Activated T-helper 2 cell treated with anti-CD3 and anti-CD28 coated beads, Interferon-gamma antibody, Interleukin-2, Interleukin-4, amounts not matched to agents 10 μg/mL and 5 μg/mL and 100 μg/mL, durations not matched to agents 14 hours and 24 hours and 36 hours (primary cell): Measurements from ENCODE around the gene ENG. TPM values are rescaled to one million over a fixed set of nuclear protein-coding genes. Genes with fewer than 3 reads are reported as not detected.
A peak's percentile ranks its signal among the peaks of the same experiment; 100 is the strongest.

Source experiments
- DNase-seq: peaks from one replicate; pipeline ENCODE4 v3.0.0; 2021; ENCODE audit warnings: low spot score
- H3K27ac Mint-ChIP-seq: one replicate; pipeline ENCODE4 v1.8.0; 2021; ENCODE audit warnings: mixed read lengths
- H3K27me3 Mint-ChIP-seq: one replicate; pipeline ENCODE4 v1.8.0; 2021; ENCODE audit warnings: low read depth, mixed read lengths
- H3K36me3 Mint-ChIP-seq: one replicate; pipeline ENCODE4 v1.8.0; 2021; ENCODE audit warnings: low read depth, mixed read lengths
- H3K4me1 Mint-ChIP-seq: one replicate; pipeline ENCODE4 v1.8.0; 2021; ENCODE audit warnings: low read depth, mixed read lengths
- H3K4me3 Mint-ChIP-seq: one replicate; pipeline ENCODE4 v1.8.0; 2021; ENCODE audit warnings: low read depth, mild to moderate bottlenecking, moderate library complexity, mixed read lengths
- H3K9me3 Mint-ChIP-seq: one replicate; pipeline ENCODE4 v1.8.0; 2021; ENCODE audit warnings: mixed read lengths
- intact Hi-C: fragments of 100-400 bp; cut with micrococcal nuclease; formaldehyde crosslinking; loops from one replicate; pipeline ENCODE4 v1.15.1; 2023
- total RNA-seq: library from RNA; stranded (reverse); gene quantifications from 2 replicates; pipeline ENCODE4 v1.2.3, GENCODE V29; 2022

ENG gene
- 27.5 and 28.1 TPM in 2 replicates for total RNA-seq

DNA sequence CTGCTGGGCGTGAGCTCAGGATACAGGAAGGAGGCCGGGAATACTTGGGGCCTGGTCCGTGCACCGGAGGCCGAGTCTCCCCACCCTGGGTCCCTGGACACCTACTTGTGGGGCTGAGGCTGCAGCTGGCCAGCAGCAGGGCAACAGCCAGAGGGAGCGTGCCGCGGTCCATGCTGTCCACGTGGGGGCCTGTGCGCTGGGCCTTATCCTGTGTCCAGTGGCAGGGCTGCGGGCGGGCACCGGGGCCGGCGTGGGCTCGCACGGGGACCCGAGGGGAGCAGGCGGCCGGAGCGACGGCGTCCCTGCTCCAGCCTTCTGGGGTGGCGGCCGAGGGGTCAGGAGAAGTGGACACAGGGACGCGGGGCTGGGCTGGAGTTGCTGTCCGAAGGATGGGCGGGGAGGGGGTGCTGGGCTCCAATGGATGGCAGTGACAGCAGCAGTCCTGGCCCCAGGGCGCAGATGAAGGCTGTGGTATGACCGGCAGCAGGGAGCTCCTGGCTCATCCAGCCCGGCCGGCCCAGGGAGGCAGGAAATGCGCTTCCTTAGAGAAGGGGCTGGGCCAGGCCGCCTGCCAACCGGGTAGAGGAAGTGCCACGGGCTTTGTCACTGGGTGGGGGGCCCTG, at the start of gene ENG:
Gene ENG (minus strand): TSS at position 475 of the 623 bp plus-strand sequence. CDS start 303 bp downstream, at position 172.
- H3K36me3 Mint-ChIP-seq, result peaks cover 32% of the 10 kb centered on the region
- peaks cover 9% of the 10 kb centered on the region for H3K9me3 Mint-ChIP-seq
- peak within 1 kb of the TSS; percentile 80 for H3K27ac Mint-ChIP-seq
- DNase-seq, result no peak
- peak within 1 kb of the TSS; percentile 87 for H3K4me3 Mint-ChIP-seq
- peaks cover 14% of the 10 kb centered on the region for H3K4me1 Mint-ChIP-seq
- no peaks in the 10 kb centered on the region for H3K27me3 Mint-ChIP-seq
- intact Hi-C loops, result no loop called here

DNA sequence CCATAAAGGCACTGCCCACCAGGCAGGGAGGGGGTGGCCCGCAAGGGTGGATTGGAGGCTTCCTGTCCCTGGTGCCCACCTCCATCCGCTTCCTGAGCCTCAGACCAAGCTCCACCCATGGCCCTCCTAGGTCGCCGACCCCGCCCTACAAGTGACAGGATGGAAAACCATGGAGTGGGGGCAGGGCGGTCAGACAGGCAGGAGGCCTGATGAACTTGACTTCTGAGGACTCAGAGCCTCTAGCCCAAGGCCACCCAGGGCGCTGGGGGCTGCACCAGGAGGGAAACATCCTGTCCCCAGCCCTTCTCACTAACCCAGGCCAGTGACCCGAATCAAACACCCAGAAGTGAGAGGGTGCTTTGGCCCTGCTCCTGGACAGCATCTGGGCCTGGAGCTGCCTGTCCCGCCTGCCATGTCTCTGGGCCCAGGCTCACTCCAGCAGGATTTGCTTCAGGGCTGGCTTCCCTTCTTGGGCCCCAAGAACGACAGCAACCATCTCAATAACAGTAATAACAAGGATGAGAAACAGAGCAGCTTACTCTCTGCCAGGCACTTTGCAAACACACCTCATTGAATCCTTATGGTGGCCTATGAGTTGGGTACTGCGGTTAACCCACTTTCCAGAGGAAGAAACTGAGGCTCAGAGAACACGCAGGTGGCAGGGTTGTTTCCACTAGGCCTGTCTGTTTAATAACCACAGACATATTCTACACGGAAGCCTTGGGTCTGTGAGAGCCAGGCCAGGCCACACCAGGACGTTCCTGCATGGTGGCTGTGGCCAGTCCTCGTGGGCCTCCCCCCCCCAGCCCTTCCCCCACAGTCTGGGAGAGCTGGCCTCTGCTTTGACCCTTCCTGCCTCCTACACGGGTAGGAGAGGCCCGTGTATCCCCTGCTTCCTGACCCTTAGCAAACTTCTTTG, 49.4 kb upstream of the ENG start:
- H3K4me1 Mint-ChIP-seq, result peaks cover 34% of the 10 kb centered on the region
- peaks cover 18% of the 10 kb centered on the region for H3K36me3 Mint-ChIP-seq

GRCh38 chr9:127899128-127899943, 44.9 kb upstream of the ENG start, which contains the start of gene ST6GALNAC6:
Gene ST6GALNAC6, minus strand, starts transcription at chr9:127899603. Its CDS starts 1,622 bp downstream, at chr9:127897981.
- peak within 1 kb of the TSS; percentile 84 for H3K27ac Mint-ChIP-seq
- peak within 1 kb of the TSS; percentile 88 for H3K4me3 Mint-ChIP-seq
- H3K27me3 Mint-ChIP-seq, result no peaks in the 10 kb centered on the region
- H3K36me3 Mint-ChIP-seq, result peaks cover 52% of the 10 kb centered on the region
- intact Hi-C loops, result no loop called here
- peaks cover 17% of the 10 kb centered on the region for H3K9me3 Mint-ChIP-seq
- peaks cover 23% of the 10 kb centered on the region for H3K4me1 Mint-ChIP-seq
- DNase-seq, result peak; percentile 64

More for the DNA sequence above, 49.4 kb upstream of the ENG start:
- Mint-ChIP-seq H3K4me3 (peak overlapping the region; percentile 88), H3K9me3 (no peaks in the 10 kb centered on the region), H3K27me3 (no peaks in the 10 kb centered on the region), H3K27ac (peak overlapping the region; percentile 99)
- intact Hi-C loops, result loop anchor here (2.0 kb wide), 1 partner anchor 15 kb away; no protein-coding TSS in a partner anchor
- peak; percentile 83 for DNase-seq

GRCh38 chr9:127898433-127899127, 44.1 kb upstream of the ENG start:
- Mint-ChIP-seq H3K27me3 (no peaks in the 10 kb centered on the region), H3K36me3 (peaks cover 55% of the 10 kb centered on the region), H3K4me3 (peak overlapping the region; percentile 88), H3K4me1 (peaks cover 18% of the 10 kb centered on the region), H3K9me3 (peaks cover 24% of the 10 kb centered on the region), H3K27ac (peak overlapping the region; percentile 83)
- no peak for DNase-seq
- intact Hi-C loops, result no loop called here

- intact Hi-C loops, result no loop called here
- H3K36me3 Mint-ChIP-seq, result peaks cover 66% of the 10 kb centered on the region
- H3K4me3 Mint-ChIP-seq, result no peak overlapping the region
- DNase-seq, result no peak
- peaks cover 20% of the 10 kb centered on the region for H3K4me1 Mint-ChIP-seq
- peaks cover 35% of the 10 kb centered on the region for H3K9me3 Mint-ChIP-seq
- H3K27ac Mint-ChIP-seq, result no peak overlapping the region
- H3K27me3 Mint-ChIP-seq, result no peaks in the 10 kb centered on the region
Observed at GRCh38 chr9:127897193-127897692, 42.8 kb upstream of the ENG start.

DNA sequence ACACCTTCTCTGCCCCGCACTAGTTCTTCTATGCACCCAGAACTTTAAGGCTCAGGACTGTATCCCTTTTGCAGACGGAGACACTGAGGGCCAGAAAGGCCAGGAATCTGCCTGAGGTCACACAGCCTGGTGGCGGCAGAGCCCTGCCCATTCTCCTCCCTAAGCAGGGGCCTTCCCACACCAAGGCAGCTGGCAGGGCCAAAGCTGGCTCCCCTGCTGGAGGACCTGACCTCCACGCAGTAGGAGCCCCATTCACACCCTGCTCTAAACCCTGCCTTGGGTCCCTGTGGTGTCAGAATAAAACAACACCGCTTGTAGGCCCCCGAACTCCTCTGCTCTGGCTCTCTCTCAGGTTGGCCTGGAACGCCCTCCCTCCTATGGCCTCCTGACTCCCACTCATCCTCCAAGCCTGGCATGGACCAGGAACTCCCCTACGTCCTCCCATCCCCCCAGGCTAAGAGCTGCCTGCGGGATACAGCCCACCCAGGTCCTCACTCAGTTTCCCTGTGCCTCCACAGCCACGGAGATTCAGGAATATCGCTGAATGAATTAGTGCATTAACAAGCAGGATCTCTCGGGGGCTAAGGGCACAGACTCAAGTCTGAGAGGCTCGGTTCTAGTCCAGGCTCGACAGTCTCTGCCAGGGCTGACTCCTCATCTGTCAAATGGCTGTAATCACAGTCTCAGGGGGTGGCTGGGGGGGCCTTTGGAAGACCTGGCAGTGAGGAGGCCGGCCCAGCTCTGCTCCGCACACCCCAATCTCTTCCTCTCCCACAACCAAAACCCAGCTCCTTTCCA, 42.1 kb upstream of the ENG start:
- peaks cover 37% of the 10 kb centered on the region for H3K9me3 Mint-ChIP-seq
- no peak for DNase-seq
- H3K36me3 Mint-ChIP-seq, result peaks cover 71% of the 10 kb centered on the region
- H3K27me3 Mint-ChIP-seq, result no peaks in the 10 kb centered on the region
- H3K4me3 Mint-ChIP-seq, result no peak overlapping the region
- no peak overlapping the region for H3K27ac Mint-ChIP-seq
- intact Hi-C loops, result no loop called here
- peaks cover 18% of the 10 kb centered on the region for H3K4me1 Mint-ChIP-seq

GRCh38 chr9:127895811-127896210, 41.4 kb upstream of the ENG start:
- DNase-seq, result no peak
- intact Hi-C loops, result no loop called here
- Mint-ChIP-seq H3K36me3 (peaks cover 77% of the 10 kb centered on the region), H3K27ac (no peak overlapping the region), H3K4me1 (peaks cover 17% of the 10 kb centered on the region), H3K4me3 (no peak overlapping the region), H3K27me3 (no peaks in the 10 kb centered on the region), H3K9me3 (peaks cover 37% of the 10 kb centered on the region)

DNA sequence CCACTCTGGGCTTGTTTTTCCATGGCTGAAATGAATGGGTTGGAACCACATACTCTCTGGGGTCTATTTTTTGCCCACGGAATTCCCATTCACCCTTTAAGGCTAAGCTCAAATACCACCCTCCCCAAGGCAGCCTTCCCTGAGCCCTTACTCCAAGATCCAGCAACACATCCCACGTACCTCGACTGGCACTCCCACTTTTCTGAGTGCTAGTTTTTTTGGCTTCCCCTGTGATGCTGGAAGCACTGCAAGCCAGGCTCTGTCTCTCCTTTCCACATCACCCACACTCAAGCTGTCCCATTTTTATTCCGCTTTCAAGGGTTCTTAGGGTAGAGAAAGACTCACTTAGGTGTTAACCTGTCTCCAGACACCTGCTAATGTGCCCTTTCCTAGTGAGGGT, 38.9 kb upstream of the ENG start:
- H3K27ac Mint-ChIP-seq, result no peak overlapping the region
- no peaks in the 10 kb centered on the region for H3K27me3 Mint-ChIP-seq
- H3K4me1 Mint-ChIP-seq, result peaks cover 11% of the 10 kb centered on the region
- DNase-seq, result no peak
- peaks cover 83% of the 10 kb centered on the region for H3K36me3 Mint-ChIP-seq
- H3K9me3 Mint-ChIP-seq, result peaks cover 37% of the 10 kb centered on the region
- intact Hi-C loops, result no loop called here
- no peak overlapping the region for H3K4me3 Mint-ChIP-seq

DNA sequence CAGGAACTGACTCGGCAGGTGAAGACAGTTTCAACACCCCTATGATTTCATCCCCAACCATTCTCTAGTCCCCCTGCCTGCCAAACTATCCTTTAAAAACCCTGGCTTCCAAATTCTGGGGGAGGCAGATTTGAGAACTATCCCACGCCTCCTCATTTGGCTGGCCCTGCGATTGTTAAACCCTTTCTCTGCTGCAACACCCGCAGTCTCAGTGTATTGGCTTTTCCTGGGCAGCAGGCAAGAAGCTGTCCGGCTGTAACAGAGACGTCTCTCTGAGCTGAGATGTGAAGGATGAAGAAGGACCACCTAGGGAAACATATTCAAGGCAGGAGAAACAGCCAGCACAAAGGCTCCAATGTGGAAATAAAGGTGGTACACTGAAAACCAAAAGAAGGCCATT, 38.4 kb upstream of the ENG start:
- peaks cover 9% of the 10 kb centered on the region for H3K4me1 Mint-ChIP-seq
- DNase-seq, result no peak
- H3K27me3 Mint-ChIP-seq, result no peaks in the 10 kb centered on the region
- H3K27ac Mint-ChIP-seq, result no peak overlapping the region
- intact Hi-C loops, result no loop called here
- no peak overlapping the region for H3K4me3 Mint-ChIP-seq
- H3K36me3 Mint-ChIP-seq, result peaks cover 82% of the 10 kb centered on the region
- H3K9me3 Mint-ChIP-seq, result peaks cover 37% of the 10 kb centered on the region

GRCh38 chr9:127890053-127890452, 35.6 kb upstream of the ENG start:
- peaks cover 70% of the 10 kb centered on the region for H3K36me3 Mint-ChIP-seq
- no peak for DNase-seq
- no peaks in the 10 kb centered on the region for H3K27me3 Mint-ChIP-seq
- H3K4me1 Mint-ChIP-seq, result peaks cover 6% of the 10 kb centered on the region
- H3K27ac Mint-ChIP-seq, result no peak overlapping the region
- H3K9me3 Mint-ChIP-seq, result peaks cover 27% of the 10 kb centered on the region
- H3K4me3 Mint-ChIP-seq, result no peak overlapping the region
- intact Hi-C loops, result no loop called here

GRCh38 chr9:127887792-127888191, 33.3 kb upstream of the ENG start:
- Mint-ChIP-seq H3K4me1 (peaks cover 6% of the 10 kb centered on the region), H3K27ac (no peak overlapping the region), H3K36me3 (peaks cover 62% of the 10 kb centered on the region), H3K4me3 (no peak overlapping the region), H3K27me3 (no peaks in the 10 kb centered on the region), H3K9me3 (peaks cover 7% of the 10 kb centered on the region)
- DNase-seq, result no peak
- intact Hi-C loops, result no loop called here
